GM21367 (cell line): ENCODE measurements around the gene MAGT1.
A peak's percentile ranks its signal among the peaks of the same experiment; 100 is the strongest.
"Not testable (repeated sequence)": the region's sequence is repeated elsewhere in the genome, so short reads cannot be mapped to it uniquely, and the experiment has no call there.

Experiments used
- ATAC-seq: cut with Tn5 transposase; IDR thresholded peaks from one replicate; pipeline ENCODE4 v1.9.1; 2021; ENCODE audit not compliant: unreplicated experiment

MAGT1 gene

DNA sequence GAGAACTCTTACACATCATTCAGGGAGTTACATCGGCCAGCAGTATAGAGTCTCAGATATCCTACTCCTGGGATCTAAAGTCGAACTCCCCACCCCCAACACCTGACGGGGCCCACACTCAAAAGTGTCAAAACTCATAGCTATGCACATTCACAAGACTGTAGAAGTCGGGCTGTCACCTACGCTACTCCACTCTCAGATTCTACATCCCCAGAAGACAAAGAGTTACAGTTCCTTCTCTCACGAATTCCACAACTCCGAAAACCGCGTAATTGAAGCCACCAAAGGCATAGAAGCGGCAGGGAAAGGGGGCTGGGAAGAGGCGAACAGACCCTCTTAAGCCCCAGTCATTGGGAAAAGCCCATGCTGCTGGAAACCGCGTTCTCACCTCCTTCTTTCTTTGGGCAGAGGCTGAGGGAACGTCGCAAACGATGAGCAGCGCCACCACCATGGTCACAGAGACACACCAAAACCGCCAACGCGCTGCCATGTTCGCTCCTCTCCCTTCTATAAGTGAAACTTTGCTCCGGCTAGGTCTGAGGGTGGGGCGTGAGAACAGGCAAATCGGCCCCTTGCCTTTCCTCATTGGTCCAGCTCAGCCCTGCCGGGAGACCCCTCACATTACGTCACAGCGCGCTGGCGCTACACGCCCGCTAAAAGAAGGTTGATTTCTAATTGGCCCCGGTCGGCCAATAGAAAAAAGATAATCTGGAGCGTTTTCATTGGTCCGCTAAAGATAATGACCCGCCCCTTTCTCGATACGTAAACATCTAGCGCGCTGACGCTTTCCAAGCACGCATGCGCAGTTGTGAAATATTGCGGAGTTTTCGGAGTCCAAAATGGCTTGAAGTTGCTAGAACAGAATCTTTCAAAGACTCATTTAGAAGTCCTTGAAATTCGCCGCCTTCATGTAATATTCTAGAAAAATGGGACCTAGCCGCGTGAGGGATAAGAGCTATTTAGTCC, at the start of gene MAGT1:
Gene MAGT1 (minus strand): TSS at position 515 of the 966 bp plus-strand sequence. CDS start 25 bp downstream, at position 490.
- peak; percentile 88 for ATAC-seq

- not testable (repeated sequence) for ATAC-seq
Observed at GRCh38 chrX:77945031-77945430, 49.8 kb upstream of the MAGT1 start.

DNA sequence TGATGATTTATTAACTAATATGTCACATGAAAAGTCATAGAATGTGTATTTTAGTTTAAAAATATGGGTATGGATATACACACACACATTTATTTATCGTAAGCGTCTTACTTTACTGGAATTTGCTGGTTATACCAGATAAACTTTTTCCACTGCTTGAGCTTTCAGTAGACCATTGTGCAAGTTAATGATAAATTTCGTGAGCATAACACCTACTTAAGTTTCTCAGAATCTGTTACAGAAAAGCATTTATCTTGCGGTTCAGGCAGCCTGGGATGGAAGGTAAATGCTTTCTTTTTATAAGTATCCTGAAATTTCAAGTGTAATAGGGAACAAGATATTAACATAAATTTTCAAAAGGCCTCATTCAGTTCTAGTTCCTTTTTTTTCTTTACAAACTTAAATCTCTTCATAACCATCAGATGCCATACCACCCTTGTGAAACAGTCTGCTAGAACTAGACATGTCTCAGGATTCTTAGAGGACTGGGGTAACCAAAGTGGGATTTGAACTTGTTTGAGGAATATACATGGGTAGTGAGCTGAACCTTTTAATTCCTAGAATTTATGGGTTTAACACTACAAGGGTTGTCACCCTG, 42.9 kb upstream of the MAGT1 start:
- ATAC-seq, result no peak

DNA sequence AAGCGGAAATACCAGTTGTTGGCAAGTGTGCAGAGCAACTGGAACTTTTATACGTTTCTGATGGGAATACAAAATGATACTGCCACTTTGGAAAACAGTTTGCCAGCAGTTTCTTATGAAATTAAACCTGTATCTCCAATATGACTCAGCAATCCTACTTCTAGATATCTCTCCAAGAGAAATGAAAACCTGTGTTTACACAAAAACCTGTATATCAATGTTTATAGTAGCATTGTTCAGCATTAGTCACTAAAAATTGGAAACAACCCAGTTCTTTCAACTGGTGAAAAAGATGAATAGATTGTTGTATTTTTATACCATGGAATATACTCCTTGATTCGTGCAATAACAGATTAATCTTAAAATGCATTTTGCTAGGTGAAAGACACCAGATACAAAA, 42.1 kb upstream of the MAGT1 start:
- no peak for ATAC-seq

DNA sequence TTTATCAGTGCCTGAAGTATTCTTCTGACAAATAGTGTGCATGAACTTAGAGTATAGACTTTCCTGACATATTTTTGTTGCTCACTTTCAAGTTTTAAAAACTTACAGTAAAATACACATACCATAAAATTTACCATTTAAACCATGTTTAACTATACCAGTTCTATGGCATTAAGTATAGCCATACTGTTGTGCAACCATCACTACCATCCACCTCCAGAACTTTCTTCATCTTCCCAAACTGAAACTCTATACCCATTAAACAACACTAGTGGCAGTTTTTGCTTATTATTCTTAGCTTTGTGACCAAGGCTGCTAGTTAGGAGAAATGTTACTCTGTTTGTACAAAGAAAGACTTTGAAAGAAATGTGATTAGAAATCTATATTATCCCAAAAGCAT, 41.1 kb upstream of the MAGT1 start:
- no peak for ATAC-seq

- ATAC-seq, result no peak
Observed at GRCh38 chrX:77935886-77936285, 40.7 kb upstream of the MAGT1 start.

DNA sequence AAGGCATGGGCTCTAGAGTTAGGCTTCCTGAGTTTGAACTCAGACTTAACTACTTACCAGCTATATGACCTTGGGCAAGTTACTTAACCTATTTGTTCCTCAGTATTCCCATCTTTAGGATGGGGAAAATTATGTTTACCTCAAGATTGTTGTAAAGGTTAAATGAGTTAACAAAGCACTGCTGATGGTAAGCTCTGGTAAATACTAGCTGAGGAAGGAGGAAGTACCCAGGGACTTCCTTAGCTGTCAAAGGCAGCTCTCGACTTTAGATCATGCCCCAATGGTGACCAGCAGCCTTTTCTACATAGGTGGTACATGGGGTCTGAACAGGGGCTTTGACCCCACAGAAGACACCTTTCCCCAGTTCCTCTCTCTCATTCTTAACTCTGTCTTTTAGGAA, 35.3 kb upstream of the MAGT1 start:
- no peak for ATAC-seq

- no peak for ATAC-seq
Observed at GRCh38 chrX:77925764-77926163, 30.5 kb upstream of the MAGT1 start.

DNA sequence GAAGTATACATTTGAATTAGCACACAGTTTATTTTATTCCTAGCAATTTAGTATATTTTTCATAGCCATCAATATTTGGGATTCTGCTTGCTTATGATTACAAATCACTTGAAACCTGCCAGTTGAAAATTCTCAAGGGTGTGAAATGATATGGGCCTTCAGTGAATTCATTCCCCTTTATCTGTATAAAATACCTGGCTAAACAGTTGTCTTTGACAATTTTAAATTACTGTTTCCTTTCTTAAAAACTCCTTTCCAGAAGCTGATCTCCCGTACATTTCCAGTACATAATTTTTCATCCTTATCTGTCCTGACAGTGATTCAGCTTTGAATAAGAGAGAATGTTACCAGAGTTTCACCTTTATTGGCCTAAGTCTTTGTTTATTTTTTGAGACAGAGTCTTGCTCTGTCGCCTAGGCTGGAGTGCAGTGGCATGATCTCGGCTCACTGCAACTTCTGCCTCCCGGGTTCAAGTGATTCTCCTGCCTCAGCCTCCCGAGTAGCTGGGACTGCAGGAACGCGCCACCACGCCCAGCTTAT, 29.2 kb upstream of the MAGT1 start:
- ATAC-seq, result no peak

DNA sequence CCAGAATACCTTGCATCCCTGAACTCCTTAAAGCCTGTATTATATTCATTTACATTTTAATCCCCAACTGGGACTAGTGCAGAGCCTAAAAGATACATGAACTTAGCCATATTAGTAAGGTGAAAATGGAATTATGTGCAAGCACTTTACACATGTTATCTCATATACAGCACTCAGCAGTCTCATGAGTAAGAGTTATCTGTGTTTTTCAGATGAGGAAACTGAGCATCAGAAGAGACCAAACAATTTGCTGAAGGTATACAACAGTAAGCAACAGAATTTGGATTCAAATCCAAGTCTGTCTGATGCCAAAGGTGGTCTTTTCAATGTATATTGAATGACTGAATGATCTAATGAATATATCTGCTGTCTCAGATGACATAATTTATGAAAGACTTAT, 27.6 kb upstream of the MAGT1 start:
- no peak for ATAC-seq

- not testable (repeated sequence) for ATAC-seq
Observed at GRCh38 chrX:77919370-77919769, 24.1 kb upstream of the MAGT1 start.

DNA sequence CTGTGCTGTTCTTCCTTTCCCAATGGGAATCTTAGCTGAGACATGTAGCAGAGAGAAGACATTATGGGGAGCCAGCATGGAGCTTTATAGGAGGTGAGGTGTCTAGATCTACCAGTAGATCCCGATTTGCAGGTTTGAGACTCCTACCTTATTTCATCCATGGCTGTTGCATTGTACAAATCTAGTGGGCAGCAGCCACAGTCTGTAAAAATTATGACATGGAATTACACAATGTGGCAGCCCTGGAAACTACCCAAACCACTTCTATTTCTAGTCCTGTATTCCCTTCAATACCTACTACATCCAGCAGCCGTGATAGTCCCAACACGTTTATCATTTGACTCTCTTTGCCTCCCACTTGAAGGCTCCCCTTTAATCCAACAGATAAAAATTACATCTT, 23.3 kb upstream of the MAGT1 start:
- no peak for ATAC-seq

DNA sequence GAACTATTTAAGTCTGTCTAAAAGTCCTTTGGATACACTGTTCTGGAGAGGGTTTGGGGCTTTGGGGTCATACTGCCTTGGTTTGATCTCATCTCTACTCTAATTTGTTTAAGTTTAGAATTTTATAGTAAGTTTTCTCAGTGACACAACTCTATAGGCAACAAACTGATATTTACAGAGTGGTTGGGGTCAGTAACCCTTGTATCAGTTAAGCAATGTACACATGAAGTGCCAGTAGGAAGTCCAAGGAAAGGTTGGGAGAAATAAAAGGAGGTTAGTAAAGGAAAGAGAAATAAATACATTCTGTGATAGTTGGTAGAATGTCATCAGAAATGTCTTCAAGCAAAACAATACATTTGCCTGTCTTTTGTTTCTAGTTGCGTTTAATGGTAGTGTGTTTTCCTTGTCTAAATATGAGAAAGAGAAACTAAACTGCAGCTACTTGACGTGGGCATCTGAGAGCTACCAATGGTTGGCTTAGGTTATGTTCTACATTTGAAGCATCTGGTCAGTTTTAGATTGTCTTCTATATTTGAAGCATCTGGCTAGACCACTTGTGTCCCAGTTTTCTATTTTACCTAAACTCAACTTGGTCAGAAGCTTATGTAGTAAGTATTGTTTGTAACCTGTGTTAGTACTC, 22.2 kb upstream of the MAGT1 start:
- peak; percentile 47 for ATAC-seq

GRCh38 chrX:77910108-77910840, 15.0 kb upstream of the MAGT1 start, which contains the start of gene ATP7A:
Gene ATP7A (plus strand): TSS chrX:77910693. CDS start chrX:77971642, 60,949 bp downstream.
- ATAC-seq, result peak; percentile 94

DNA sequence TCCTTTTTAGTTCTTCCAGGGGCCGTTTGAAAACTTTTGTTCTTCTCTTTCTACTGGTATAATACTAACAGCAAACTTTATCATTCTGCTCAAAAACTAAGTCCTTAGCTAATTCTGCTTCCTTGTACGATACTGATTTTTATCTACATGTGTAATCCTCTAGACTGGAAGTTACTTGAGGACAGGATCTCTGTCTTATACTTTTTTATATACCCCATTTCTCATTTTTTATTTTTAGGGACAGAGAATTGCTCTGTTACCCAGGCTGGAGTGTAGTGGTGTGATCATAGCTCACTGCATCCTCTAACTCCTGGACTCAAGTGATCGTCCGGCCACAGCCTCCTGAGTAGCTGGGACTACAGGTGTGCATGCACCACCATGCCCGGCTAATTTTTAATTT, 6.3 kb upstream of the MAGT1 start:
- ATAC-seq, result no peak

GRCh38 chrX:77900688-77901087, 5.5 kb upstream of the MAGT1 start:
- no peak for ATAC-seq

GRCh38 chrX:77899081-77899828, 4.0 kb upstream of the MAGT1 start, which contains the start of gene COX7B:
Gene COX7B (plus strand): TSS chrX:77899468. CDS start chrX:77899554, 86 bp downstream.
- ATAC-seq, result peak; percentile 63

DNA sequence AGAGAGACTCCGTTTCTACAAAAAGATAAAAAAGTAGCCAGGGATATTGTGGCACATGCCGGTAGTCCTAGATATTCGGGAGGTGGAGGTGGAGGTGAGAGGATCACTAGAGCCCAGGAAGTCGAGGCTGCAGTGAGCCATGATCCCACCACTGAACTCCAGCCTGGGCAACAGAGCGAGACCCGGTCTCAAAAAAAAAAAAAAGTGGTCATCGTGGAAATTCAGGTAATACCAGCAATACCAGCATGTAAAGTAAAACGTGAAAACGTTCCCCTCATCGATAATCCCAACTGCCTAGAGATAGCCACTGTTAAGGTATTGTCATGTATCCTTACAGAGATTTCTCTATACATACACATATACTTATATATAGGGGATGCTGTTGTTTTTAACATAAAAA, 1.5 kb downstream of the MAGT1 start:
- no peak for ATAC-seq

- ATAC-seq, result no peak
Observed at GRCh38 chrX:77892887-77893286, 2.3 kb downstream of the MAGT1 start.

- not testable (repeated sequence) for ATAC-seq
Observed at GRCh38 chrX:77881418-77881817, 13.8 kb downstream of the MAGT1 start.
